K562 (cell line): ENCODE data around the gene USP49. TPM values are rescaled to one million over a fixed set of nuclear protein-coding genes. Genes with fewer than 3 reads are reported as not detected.
A peak's percentile ranks its signal among the peaks of the same experiment; 100 is the strongest.

ENCODE experiments used
- ARHGAP35 ChIP-seq: fragments of 450-650 bp; IDR thresholded peaks from 2 replicates; pipeline ENCODE4 v1.6.1; 2018; ENCODE audit not compliant: partially characterized antibody
- FOXJ3 ChIP-seq: sonication (generic); formaldehyde crosslinking; IDR thresholded peaks from 2 replicates; pipeline ENCODE4 v1.4.0; 2020; ENCODE audit warnings: mild to moderate bottlenecking, missing genetic modification reagents
- FOXM1 ChIP-seq, 2 experiments: fragments of 450-650 bp in 1 of 2; sonication (generic) in 1 of 2; formaldehyde crosslinking in 1 of 2; IDR thresholded peaks; 2 replicates each; pipeline versions ENCODE4 v1.6.1 to v1.9.0; 2017 to 2022; ENCODE audit warnings: low read depth in 2 of 2, mild to moderate bottlenecking in 2 of 2, missing genetic modification reagents in 1 of 2, moderate library complexity in 1 of 2
- GABPA ChIP-seq: fragments of 200-800 bp; sonication (Bioruptor generic); conservative IDR thresholded peaks from 2 replicates; pipeline ENCODE4 v1.6.1; 2016; ENCODE audit warnings: low read depth, missing genetic modification characterization, missing compliant biosample characterization
- RBM22 ChIP-seq: fragments of 200-400 bp; formaldehyde crosslinking; IDR thresholded peaks from 2 replicates; pipeline ENCODE4 v1.6.1; 2018; ENCODE audit warnings: low read length, low read depth; ENCODE audit not compliant: poor library complexity, severe bottlenecking
- SIN3B ChIP-seq: fragments of 450-650 bp; IDR thresholded peaks from 2 replicates; pipeline ENCODE4 v1.6.1; 2017; ENCODE audit warnings: low read depth, mild to moderate bottlenecking, moderate library complexity
- TAF7 ChIP-seq: fragments of 450-650 bp; IDR thresholded peaks from 2 replicates; pipeline ENCODE4 v1.6.1; 2016; ENCODE audit warnings: missing genetic modification characterization, missing compliant biosample characterization
- polyA plus RNA-seq, 8 experiments: library from polyadenylated mRNA; depleted of rRNA in 4 of 8; stranded (reverse) in 5 of 8; unstranded in 3 of 8; fragments of >200 nt; fragmentation: Nextera tagmentation in 2 of 8; fragmentation: Illumina TruSeq in 1 of 8; extraction: Ambion mirVana in 2 of 8; extraction: Trizol in 1 of 8; gene quantifications; 2 replicates each; pipeline versions ENCODE4 v1.2.1 to v1.2.3, GENCODE V29; 2011 to 2014; ENCODE audit warnings: inconsistent platforms in 1 of 8, missing spikeins in 1 of 8
- total RNA-seq, 7 experiments: library from RNA; depleted of rRNA in 6 of 7; stranded (reverse); fragments of >200 nt in 6 of 7; fragmentation: Illumina TruSeq in 2 of 7; extraction: Trizol in 2 of 7; gene quantifications; 2 replicates each; pipeline versions ENCODE4 v1.2.1 to v1.2.3, GENCODE V29; 2011 to 2021; ENCODE audit warnings: low replicate concordance in 1 of 7
- TF ChIP-seq, protein P1 (sequence below), 2 experiments: fragments of 450-650 bp; formaldehyde crosslinking in 1 of 2; IDR thresholded peaks; 2 replicates each; pipeline versions ENCODE4 v1.4.0 to v1.6.1; 2014 to 2020; ENCODE audit warnings: mild to moderate bottlenecking in 2 of 2, borderline replicate concordance in 1 of 2, low read depth in 1 of 2
- TF ChIP-seq, protein P2 (sequence below), 2 experiments: fragments of 450-650 bp in 1 of 2; sonication (generic) in 1 of 2; formaldehyde crosslinking in 1 of 2; IDR thresholded peaks in 1 of 2; conservative IDR thresholded peaks in 1 of 2; 2 replicates each; pipeline versions ENCODE4 v1.6.1 to v1.8.1; 2016 to 2023; ENCODE audit warnings: mild to moderate bottlenecking in 2 of 2, moderate library complexity in 2 of 2, inconsistent platforms in 1 of 2, missing genetic modification reagents in 1 of 2
- TF ChIP-seq, protein P3 (sequence below): sonication (generic); formaldehyde crosslinking; IDR thresholded peaks from 2 replicates; pipeline ENCODE4 v1.8.1; 2023; ENCODE audit warnings: mild to moderate bottlenecking, missing genetic modification reagents, moderate library complexity
- TF ChIP-seq, protein P4 (sequence below): fragments of 450-650 bp; formaldehyde crosslinking; IDR thresholded peaks from 2 replicates; pipeline ENCODE4 v1.4.0; 2020; ENCODE audit warnings: mild to moderate bottlenecking, moderate library complexity

USP49 gene
- total and polyA plus RNA-seq, 9 of the 15 experiments (the other 6 are each of a cell fraction or from before 2014, with no cell fraction given) = 1.0 to 9.9 (median 6.5) TPM

DNA sequence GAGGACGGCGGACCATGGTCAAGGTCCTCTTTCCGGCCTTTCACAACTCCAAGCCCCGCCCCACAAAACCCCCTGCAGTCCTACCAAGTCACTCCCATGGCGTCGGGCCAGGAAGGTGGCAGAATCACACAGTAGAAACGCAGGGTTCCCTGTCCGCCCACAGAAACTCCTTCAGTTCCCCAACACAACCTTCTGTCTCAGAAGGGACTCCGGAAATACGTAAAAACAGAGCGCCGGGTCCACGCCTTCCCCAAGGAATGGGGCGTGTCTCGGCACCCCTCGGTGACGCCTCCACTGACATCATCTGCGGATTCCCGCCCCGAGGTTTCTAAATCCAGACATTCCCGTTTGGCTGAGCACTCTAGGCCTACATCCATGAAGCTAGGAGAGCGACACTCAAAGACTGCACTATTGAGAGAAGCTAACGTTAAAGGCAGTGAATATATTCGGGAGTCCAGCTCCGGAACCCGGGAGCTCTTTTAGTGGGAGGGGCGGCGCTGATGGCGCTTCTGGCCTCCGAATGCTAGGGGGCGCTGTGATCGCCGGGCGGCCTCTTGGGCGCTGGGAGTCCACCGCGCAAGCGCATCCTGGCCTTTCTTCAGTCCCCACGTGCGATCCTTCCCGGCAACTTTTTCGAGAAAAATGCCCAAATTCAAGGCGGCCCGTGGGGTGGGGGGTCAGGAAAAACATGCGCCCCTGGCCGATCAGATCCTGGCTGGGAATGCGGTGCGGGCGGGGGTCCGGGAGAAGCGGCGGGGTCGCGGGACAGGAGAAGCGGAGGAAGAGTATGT is 25.9 kb upstream of the USP49 start, which contains the start of the genes BYSL and MED20 (continued):
- TF ChIP-seq, protein P1, sequence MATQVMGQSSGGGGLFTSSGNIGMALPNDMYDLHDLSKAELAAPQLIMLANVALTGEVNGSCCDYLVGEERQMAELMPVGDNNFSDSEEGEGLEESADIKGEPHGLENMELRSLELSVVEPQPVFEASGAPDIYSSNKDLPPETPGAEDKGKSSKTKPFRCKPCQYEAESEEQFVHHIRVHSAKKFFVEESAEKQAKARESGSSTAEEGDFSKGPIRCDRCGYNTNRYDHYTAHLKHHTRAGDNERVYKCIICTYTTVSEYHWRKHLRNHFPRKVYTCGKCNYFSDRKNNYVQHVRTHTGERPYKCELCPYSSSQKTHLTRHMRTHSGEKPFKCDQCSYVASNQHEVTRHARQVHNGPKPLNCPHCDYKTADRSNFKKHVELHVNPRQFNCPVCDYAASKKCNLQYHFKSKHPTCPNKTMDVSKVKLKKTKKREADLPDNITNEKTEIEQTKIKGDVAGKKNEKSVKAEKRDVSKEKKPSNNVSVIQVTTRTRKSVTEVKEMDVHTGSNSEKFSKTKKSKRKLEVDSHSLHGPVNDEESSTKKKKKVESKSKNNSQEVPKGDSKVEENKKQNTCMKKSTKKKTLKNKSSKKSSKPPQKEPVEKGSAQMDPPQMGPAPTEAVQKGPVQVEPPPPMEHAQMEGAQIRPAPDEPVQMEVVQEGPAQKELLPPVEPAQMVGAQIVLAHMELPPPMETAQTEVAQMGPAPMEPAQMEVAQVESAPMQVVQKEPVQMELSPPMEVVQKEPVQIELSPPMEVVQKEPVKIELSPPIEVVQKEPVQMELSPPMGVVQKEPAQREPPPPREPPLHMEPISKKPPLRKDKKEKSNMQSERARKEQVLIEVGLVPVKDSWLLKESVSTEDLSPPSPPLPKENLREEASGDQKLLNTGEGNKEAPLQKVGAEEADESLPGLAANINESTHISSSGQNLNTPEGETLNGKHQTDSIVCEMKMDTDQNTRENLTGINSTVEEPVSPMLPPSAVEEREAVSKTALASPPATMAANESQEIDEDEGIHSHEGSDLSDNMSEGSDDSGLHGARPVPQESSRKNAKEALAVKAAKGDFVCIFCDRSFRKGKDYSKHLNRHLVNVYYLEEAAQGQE (IDR thresholded peaks at IDR 0.05; ENCODE audit: borderline replicate concordance) = no peak
- TF ChIP-seq, protein P1 (CRISPR knock-in tag; IDR thresholded peaks at IDR 0.05; ENCODE audit: low read depth) = no peak
- TF ChIP-seq FOXJ3 (CRISPR knock-in tag) (no peak), TAF7 (tag) (peak; percentile 71; the same call in 1 of the 2 replicates), SIN3B (peak; percentile 86), RBM22 (peak; percentile 78), FOXM1 (IDR thresholded peaks at IDR 0.05; ENCODE audit: low read depth) (no peak), FOXM1 (CRISPR knock-in tag; IDR thresholded peaks at IDR 0.05; ENCODE audit: low read depth) (no peak), ARHGAP35 (no peak), GABPA (tag) (peak; percentile 98)
- TF ChIP-seq, protein P2, sequence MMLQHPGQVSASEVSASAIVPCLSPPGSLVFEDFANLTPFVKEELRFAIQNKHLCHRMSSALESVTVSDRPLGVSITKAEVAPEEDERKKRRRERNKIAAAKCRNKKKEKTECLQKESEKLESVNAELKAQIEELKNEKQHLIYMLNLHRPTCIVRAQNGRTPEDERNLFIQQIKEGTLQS (IDR thresholded peaks at IDR 0.05) = peak; percentile 96
- TF ChIP-seq, protein P2 (CRISPR knock-in tag; conservative IDR thresholded peaks at IDR 0.05) = peak; percentile 92
- TF ChIP-seq, protein P3, sequence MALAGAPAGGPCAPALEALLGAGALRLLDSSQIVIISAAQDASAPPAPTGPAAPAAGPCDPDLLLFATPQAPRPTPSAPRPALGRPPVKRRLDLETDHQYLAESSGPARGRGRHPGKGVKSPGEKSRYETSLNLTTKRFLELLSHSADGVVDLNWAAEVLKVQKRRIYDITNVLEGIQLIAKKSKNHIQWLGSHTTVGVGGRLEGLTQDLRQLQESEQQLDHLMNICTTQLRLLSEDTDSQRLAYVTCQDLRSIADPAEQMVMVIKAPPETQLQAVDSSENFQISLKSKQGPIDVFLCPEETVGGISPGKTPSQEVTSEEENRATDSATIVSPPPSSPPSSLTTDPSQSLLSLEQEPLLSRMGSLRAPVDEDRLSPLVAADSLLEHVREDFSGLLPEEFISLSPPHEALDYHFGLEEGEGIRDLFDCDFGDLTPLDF (CRISPR knock-in tag) = peak; percentile 88
- TF ChIP-seq, protein P4, sequence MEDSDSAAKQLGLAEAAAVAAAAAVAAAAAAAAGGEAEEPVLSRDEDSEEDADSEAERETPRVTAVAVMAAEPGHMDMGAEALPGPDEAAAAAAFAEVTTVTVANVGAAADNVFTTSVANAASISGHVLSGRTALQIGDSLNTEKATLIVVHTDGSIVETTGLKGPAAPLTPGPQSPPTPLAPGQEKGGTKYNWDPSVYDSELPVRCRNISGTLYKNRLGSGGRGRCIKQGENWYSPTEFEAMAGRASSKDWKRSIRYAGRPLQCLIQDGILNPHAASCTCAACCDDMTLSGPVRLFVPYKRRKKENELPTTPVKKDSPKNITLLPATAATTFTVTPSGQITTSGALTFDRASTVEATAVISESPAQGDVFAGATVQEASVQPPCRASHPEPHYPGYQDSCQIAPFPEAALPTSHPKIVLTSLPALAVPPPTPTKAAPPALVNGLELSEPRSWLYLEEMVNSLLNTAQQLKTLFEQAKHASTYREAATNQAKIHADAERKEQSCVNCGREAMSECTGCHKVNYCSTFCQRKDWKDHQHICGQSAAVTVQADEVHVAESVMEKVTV (CRISPR knock-in tag) = 0 out of 2 replicates have a peak, but pooled peaks have one; percentile 0
